Adipocyte (in vitro differentiated cells): ENCODE measurements around the gene KLHL3.

ENCODE experiments used
- DNase-seq: peaks from one replicate; pipeline ENCODE4 v3.0.0-alpha.2; 2015; ENCODE audit warnings: low read depth
- H3K27me3 ChIP-seq: replicated peaks from 2 replicates; pipeline ENCODE4 v1.7.0; 2013; ENCODE audit warnings: mild to moderate bottlenecking, low read length, moderate library complexity; ENCODE audit not compliant: control insufficient read depth, insufficient read depth
- H3K36me3 ChIP-seq: 2 replicates; pipeline ENCODE4 v1.7.0; 2013; ENCODE audit warnings: low read length, mild to moderate bottlenecking, moderate library complexity; ENCODE audit not compliant: control insufficient read depth, insufficient read depth, severe bottlenecking
- H3K4me1 ChIP-seq: 2 replicates; pipeline ENCODE4 v1.7.0; 2013; ENCODE audit warnings: mild to moderate bottlenecking, low read length, moderate library complexity; ENCODE audit not compliant: control insufficient read depth, insufficient read depth
- H3K4me3 ChIP-seq: 2 replicates; pipeline ENCODE4 v1.7.0; 2013; ENCODE audit warnings: mild to moderate bottlenecking, low read length, moderate library complexity
- H3K9ac ChIP-seq: 2 replicates; pipeline ENCODE4 v1.7.0; 2013; ENCODE audit warnings: mild to moderate bottlenecking, low read length, moderate library complexity
- H3K9me3 ChIP-seq: 2 replicates; pipeline ENCODE4 v1.7.0; 2013; ENCODE audit warnings: mild to moderate bottlenecking, low read length, moderate library complexity; ENCODE audit not compliant: control insufficient read depth

KLHL3 gene

DNA sequence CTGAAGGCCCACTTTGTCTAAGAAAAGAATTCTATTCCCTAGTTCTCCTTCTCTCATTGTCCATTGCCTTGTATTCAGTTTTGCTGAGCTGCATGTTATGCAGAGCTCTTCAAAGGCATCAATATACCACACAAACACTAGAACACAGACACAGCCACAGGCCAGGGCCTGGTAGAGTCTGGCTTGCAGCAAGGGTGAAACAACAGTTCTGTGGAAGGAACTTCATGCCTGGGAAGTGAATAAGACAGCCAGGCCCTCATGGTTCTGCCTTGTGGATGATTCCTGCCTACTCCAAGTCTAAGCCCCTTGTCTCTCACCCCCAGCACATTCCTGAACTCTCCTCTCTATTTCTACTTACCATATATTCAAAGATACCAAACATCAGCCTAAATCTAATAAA is 30.8 kb downstream of the KLHL3 start:
- H3K27me3 ChIP-seq, result no peaks in the 10 kb centered on the region
- no peaks in the 10 kb centered on the region for H3K36me3 ChIP-seq
- peak; percentile 23 for DNase-seq
- no peaks in the 10 kb centered on the region for H3K9me3 ChIP-seq
- H3K4me1 ChIP-seq, result peaks cover 8% of the 10 kb centered on the region
- no peak overlapping the region for H3K9ac ChIP-seq
- H3K4me3 ChIP-seq, result no peak overlapping the region

DNA sequence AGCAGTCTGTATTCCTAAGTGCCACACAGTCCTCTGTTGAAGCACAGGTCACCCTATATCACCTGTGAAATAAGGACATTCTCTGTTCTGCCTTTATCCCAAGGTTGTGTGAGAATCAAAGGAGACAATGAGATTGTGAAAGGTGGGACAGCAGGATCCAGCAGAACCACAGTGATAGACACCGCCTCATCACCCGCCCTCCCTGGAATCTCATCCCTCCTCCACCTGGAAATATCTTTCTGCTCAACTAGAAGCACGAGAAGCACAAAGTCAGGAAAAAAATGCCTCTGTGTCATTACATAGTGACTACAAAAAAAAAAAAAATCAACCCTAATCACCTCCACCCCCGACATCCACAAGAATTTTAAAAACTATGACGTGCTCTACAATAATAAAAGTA is 32.3 kb downstream of the KLHL3 start:
- H3K4me1 ChIP-seq, result peaks cover 13% of the 10 kb centered on the region
- no peaks in the 10 kb centered on the region for H3K9me3 ChIP-seq
- no peak for DNase-seq
- H3K4me3 ChIP-seq, result no peak overlapping the region
- no peaks in the 10 kb centered on the region for H3K27me3 ChIP-seq
- no peak overlapping the region for H3K9ac ChIP-seq
- H3K36me3 ChIP-seq, result no peaks in the 10 kb centered on the region

DNA sequence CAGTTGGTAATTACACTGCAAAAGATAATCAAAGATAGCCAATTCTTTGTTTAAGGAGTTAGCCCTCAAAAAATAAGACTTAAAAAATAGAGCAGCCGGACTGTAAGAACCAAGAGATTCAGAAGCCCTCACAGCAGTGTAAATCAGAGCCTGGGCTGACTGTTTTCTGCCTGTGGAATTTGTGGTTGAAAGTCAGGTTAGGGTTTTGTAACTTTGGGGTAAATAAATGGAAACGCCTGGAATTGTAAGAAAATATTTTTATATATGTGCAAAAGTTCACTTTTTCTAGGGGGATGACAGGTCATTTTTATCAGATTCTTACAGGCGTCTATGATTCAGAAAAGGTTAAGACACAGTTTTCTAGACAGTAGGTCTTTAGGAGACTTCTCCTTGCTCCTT is 35.6 kb downstream of the KLHL3 start:
- Histone ChIP-seq H3K9ac (no peak overlapping the region), H3K36me3 (no peaks in the 10 kb centered on the region), H3K9me3 (no peaks in the 10 kb centered on the region), H3K27me3 (no peaks in the 10 kb centered on the region), H3K4me3 (no peak overlapping the region), H3K4me1 (peaks cover 13% of the 10 kb centered on the region)
- DNase-seq, result peak; percentile 19

DNA sequence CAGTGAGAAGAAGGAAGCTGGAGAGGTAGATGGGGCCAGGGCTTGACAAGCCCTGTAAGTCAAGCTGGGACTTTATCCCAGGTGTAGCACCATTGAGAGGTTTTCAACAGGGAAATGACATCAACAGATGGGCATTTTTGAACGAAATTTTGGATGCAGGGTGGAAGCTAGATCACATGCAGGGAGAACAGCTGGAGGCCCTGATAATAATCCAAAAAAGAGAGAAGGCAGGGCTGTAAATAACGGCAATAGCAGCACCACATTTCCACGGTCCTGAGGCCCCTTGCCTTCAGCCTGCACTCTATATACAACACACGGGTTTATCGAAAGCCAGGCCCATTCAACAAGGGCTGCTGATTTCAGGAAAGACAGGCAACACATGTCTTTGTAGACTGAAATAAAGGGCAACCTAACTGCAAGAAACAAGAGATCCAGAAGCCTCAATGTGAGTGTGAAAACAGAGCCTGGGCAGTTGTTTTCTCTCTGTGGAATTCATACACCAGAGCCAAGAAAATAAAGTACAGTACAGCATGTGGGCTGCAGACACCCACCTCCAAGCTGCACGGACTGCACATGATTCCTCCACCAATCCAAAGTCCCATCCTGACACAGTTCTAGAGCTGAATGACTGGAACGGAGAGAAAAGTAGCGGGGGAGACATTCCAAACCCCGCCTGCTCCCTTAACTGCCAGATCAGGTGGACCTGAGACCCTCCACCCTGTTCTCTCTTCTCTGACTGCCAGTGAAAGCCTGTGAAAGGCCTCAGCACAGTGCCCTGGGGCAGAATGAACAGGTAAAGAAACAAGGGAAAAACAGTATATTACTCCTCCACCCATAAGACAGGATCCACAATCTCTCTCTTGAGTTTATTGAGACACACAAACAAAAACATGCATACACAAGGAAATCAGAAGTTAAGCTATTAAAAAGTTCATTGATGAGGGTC is 36.3 kb downstream of the KLHL3 start:
- no peak overlapping the region for H3K9ac ChIP-seq
- H3K4me3 ChIP-seq, result no peak overlapping the region
- no peaks in the 10 kb centered on the region for H3K36me3 ChIP-seq
- H3K9me3 ChIP-seq, result no peaks in the 10 kb centered on the region
- no peaks in the 10 kb centered on the region for H3K27me3 ChIP-seq
- DNase-seq, result peak; percentile 9
- H3K4me1 ChIP-seq, result peaks cover 13% of the 10 kb centered on the region

DNA sequence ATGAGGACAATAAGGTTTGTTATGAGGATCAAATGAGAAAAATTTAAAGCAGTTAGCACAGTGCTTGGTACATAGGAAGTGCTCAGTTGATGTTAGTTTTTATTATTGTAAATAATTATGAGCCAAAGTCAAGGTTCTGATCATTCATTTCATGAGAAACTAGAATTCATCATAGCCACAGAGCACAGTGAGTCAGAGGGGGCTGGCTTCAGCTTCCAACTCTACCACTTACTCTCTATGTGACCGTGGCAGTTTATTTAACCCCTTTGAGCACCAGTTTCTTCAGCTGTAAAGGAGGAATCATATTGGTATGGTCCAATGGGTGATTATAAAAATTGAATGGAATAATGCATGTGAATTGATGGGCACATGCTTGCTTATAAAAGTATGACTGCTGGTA is 39.4 kb downstream of the KLHL3 start:
- Histone ChIP-seq H3K4me1 (peaks cover 13% of the 10 kb centered on the region), H3K9ac (no peak overlapping the region), H3K27me3 (no peaks in the 10 kb centered on the region), H3K9me3 (no peaks in the 10 kb centered on the region), H3K36me3 (no peaks in the 10 kb centered on the region), H3K4me3 (no peak overlapping the region)
- no peak for DNase-seq

DNA sequence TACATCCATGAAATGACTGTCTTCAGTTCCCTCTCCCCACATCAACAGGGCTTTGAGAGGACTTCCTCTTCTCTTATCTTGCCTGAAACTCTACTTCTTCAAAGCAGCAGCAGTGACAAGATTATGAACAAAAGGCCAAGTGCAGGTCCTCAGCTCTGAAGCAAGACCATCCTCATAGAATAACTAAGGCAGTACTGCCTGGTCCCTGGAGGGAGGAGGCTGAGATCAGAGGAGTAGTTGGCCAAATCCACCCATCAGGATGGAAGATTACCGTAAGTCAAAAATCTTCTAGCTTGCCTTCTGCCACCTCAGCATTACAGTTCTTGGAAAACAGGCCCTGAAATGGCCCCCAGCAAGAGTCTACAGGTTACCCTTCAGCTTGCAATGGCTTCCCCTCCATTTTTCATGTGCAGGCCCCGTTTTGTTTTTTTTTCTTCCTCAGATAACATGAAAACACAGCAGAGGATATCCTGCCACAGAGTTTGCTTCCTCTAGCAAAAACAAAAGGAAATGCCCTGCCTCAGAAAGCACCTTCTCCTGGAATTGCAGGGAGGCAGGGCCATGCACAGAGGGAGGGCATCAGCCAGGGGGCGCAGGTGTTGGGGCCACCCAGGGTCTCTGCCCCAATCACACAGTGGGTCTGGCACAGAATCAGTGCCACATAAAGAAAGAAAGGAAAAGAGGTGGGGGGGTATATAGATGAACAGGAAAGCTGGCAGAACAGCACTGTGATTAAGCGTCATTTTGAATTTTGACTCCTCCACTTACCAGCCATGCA is 40.0 kb downstream of the KLHL3 start:
- no peak overlapping the region for H3K9ac ChIP-seq
- no peak overlapping the region for H3K4me3 ChIP-seq
- no peaks in the 10 kb centered on the region for H3K9me3 ChIP-seq
- H3K4me1 ChIP-seq, result peaks cover 13% of the 10 kb centered on the region
- no peaks in the 10 kb centered on the region for H3K36me3 ChIP-seq
- no peaks in the 10 kb centered on the region for H3K27me3 ChIP-seq
- DNase-seq, result no peak

DNA sequence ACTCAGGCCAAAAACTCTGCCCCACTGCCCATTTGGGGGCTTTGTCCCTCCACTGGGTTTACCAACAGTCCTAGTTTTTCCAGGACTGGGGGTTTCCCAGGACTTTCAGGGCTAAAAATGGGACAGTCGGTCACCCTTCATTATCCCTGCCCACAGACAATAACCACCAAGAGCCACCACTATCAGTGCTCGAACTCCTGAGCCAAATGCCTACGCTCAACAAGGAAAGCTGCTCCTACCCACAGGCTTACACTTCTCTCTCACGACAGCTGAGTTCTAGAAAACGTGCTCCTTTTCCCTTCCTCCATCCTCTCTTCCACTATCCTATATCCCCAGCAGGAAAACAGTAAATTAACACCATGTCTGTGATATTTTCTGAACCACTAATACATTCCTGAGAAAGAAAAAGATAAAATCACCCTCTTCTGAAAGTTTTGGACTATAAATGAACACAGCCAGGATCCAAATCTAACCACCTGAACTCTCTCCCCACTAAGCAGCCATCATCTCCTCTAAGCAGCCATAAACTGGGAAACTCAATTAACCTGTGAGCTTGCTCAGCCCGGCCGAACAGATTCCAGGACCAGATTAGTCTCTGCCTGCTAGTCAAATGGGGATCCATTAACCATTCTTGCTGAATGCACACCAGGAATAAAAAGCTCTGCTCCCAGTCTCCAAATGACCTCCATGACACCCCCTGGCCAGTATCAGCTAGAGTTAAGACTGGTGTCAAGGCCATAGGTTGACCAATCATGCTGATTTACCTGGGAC is 41.8 kb downstream of the KLHL3 start:
- no peak overlapping the region for H3K9ac ChIP-seq
- H3K27me3 ChIP-seq, result no peaks in the 10 kb centered on the region
- H3K9me3 ChIP-seq, result no peaks in the 10 kb centered on the region
- no peaks in the 10 kb centered on the region for H3K36me3 ChIP-seq
- H3K4me3 ChIP-seq, result no peak overlapping the region
- peaks cover under 1% of the 10 kb centered on the region for H3K4me1 ChIP-seq
- DNase-seq, result no peak

DNA sequence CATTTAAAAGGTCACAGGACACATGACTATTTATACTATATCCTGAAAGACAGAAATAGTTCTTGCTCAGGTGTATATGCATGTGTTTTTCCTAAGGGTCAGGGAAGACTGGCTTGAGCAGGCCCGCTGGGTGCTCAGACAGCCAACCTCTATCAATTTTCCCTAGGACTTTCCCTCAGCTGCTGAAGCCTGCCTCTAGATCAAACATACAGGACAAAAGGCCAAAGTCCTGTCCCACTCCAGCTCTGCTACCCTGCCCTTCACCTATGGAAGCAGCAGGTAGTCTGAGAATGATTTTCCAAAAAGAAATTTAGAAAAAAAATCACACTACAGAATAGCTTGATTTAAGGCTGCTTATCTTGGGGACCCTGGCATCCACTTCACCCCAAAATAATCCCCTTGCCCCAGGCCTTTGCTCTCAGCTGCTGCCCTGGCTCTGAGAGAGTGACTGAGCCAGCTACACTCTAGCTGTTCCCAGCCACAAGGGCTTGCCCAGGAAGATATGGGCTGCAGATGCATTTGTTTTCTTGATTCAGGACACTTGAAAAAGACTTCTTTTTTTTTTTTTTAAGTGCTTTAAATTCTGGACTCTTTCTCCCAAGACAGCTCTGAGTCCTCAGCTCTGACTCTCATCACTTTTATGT is 42.5 kb downstream of the KLHL3 start:
- DNase-seq, result no peak
- H3K27me3 ChIP-seq, result no peaks in the 10 kb centered on the region
- H3K9ac ChIP-seq, result no peak overlapping the region
- H3K36me3 ChIP-seq, result no peaks in the 10 kb centered on the region
- no peaks in the 10 kb centered on the region for H3K9me3 ChIP-seq
- H3K4me1 ChIP-seq, result no peaks in the 10 kb centered on the region
- no peak overlapping the region for H3K4me3 ChIP-seq

DNA sequence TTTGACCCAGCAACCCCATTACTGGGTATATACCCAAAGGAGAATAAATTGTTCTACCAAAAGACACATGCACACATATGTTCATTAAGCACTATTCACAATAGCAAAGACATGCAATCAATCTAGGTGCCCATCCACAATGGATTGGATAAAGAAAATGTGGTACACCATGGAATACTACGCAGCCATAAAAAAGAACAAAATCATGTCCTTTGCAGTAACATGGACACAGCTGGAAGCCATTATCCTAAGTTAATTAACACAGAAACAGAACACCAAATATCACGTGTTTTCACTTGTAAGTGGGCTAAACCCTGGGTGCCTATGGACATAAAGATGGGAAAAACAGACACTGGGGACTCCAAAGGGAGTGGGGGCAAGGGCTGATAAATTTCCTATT is 46.6 kb downstream of the KLHL3 start:
- Histone ChIP-seq H3K9ac (no peak overlapping the region), H3K4me1 (no peaks in the 10 kb centered on the region), H3K4me3 (no peak overlapping the region), H3K27me3 (no peaks in the 10 kb centered on the region), H3K9me3 (no peaks in the 10 kb centered on the region), H3K36me3 (no peaks in the 10 kb centered on the region)
- DNase-seq, result no peak

DNA sequence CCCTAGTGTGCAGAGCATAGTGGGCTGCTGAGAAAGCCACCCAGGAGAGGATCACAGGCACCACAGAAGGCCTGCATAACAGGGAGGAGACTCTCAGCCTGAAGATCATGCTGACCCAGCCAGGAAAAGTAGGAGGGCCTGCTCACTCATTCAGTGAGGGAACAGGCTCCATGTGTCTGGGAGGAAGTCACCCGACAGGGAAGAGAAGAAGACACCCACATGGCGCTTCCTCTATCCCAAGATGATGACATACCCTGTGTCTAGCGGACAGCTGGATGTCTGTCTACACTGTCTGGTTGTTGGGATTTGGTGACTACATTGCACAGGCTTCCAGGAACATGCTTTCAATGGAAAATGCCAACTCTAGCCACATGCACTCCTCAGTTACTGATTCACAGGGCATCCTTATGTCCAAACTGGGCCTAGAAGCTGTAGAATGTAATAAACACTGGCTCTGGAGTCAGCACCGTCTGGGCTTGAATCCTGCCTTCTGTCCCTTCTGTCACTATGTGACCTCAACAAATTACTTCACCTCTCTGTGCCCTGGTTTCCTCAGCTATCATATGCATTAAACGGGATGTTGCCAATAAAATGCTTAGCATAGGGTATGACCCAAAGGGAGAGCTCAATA is 47.6 kb downstream of the KLHL3 start:
- Histone ChIP-seq H3K4me3 (no peak overlapping the region), H3K36me3 (no peaks in the 10 kb centered on the region), H3K9me3 (no peaks in the 10 kb centered on the region), H3K9ac (no peak overlapping the region), H3K4me1 (no peaks in the 10 kb centered on the region), H3K27me3 (no peaks in the 10 kb centered on the region)
- no peak for DNase-seq
